Smooth muscle cell (in vitro differentiated cells): Measurements from ENCODE around the gene SLMAP. TPM values are rescaled to one million over a fixed set of nuclear protein-coding genes. Genes with fewer than 3 reads are reported as not detected.

Experiments used
- DNase-seq: peaks from one replicate; lab custom pipeline; 2025; ENCODE audit not compliant: unreplicated experiment; lab: John Stamatoyannopoulos, UW
- H2AFZ ChIP-seq: fragments of 200-600 bp; sonication (generic); 2 replicates; pipeline ENCODE4 v1.6.0; 2016; ENCODE audit warnings: antibody characterized with exemption, low read depth, mild to moderate bottlenecking
- H3F3A ChIP-seq: fragments of 200-600 bp; sonication (generic); 2 replicates; pipeline ENCODE4 v1.6.0; 2017; ENCODE audit warnings: antibody characterized with exemption, low read depth
- H3K27ac ChIP-seq: fragments of 200-600 bp; sonication (generic); 2 replicates; pipeline ENCODE4 v1.5.1; 2016; ENCODE audit warnings: low read depth, mild to moderate bottlenecking
- H3K27me3 ChIP-seq: fragments of 200-600 bp; sonication (generic); 2 replicates; pipeline ENCODE4 v1.6.1; 2016; ENCODE audit warnings: low read depth, mild to moderate bottlenecking
- H3K36me3 ChIP-seq: fragments of 200-600 bp; sonication (generic); 2 replicates; pipeline ENCODE4 v1.5.1; 2016; ENCODE audit warnings: low read depth
- H3K4me1 ChIP-seq: fragments of 200-600 bp; sonication (generic); 2 replicates; pipeline ENCODE4 v1.5.1; 2016; ENCODE audit warnings: low read depth
- H3K4me2 ChIP-seq: fragments of 200-600 bp; sonication (generic); 2 replicates; pipeline ENCODE4 v1.6.0; 2016; ENCODE audit warnings: mild to moderate bottlenecking
- H3K4me3 ChIP-seq: fragments of 200-600 bp; sonication (generic); 2 replicates; pipeline ENCODE4 v1.5.1; 2016; ENCODE audit warnings: mild to moderate bottlenecking
- H3K79me2 ChIP-seq: fragments of 200-600 bp; sonication (generic); 2 replicates; pipeline ENCODE4 v1.6.0; 2016; ENCODE audit warnings: low read depth, mild to moderate bottlenecking
- H3K9ac ChIP-seq: fragments of 200-600 bp; sonication (generic); 2 replicates; pipeline ENCODE4 v1.6.0; 2016; ENCODE audit warnings: low read depth
- H3K9me3 ChIP-seq: fragments of 200-600 bp; sonication (generic); replicated peaks from 2 replicates; pipeline ENCODE4 v1.5.1; 2016; ENCODE audit warnings: low read depth
- H4K20me1 ChIP-seq: fragments of 200-600 bp; sonication (generic); 2 replicates; pipeline ENCODE4 v1.6.0; 2016; ENCODE audit warnings: low read depth
- WGBS: methylation state at CpG from one replicate; pipeline ENCODE4 v1.1.7; 2016; ENCODE audit warnings: low lambda C conversion rate; 5-methylcytosine and 5-hydroxymethylcytosine counted together
- polyA plus RNA-seq: library from polyadenylated mRNA; unstranded; fragments of >200 nt; fragmentation: Nextera tagmentation; extraction: Ambion mirVana; gene quantifications from 2 replicates; pipeline ENCODE4 v1.2.1, GENCODE V29; 2016
- total RNA-seq: library from RNA; depleted of rRNA; stranded (reverse); fragments of >200 nt; gene quantifications from 2 replicates; pipeline ENCODE4 v1.2.3, GENCODE V29; 2014
- TF ChIP-seq, protein P1 (sequence below): fragments of 200-600 bp; sonication (generic); IDR thresholded peaks from 2 replicates; pipeline ENCODE4 v1.5.1; 2017; ENCODE audit warnings: borderline replicate concordance, mild to moderate bottlenecking, antibody characterized with exemption; ENCODE audit not compliant: insufficient read depth, poor library complexity, severe bottlenecking

SLMAP gene
- total and polyA plus RNA-seq, 2 experiments from 2014 or later = 19.9 to 42.8 TPM

DNA sequence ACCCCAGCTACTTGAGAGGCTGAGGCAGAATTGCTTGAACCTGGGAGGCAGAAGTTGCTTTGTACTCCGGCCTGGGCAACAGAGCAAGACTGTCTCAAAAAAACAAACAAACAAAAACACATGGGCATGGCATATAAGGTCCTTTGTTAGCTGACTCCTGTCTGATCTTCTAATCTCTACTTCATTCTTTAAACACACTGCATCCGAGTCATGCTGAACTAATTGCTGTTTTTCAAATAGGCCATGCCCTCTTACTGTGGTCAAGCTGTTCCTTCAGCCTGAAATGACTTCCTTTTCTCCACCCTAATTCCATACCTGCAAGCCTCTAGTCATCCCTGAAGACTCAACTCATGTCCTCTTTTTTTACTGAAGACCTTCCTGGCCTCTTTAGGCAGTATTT lies 22.3 kb upstream of the SLMAP start:
- WGBS = 68% methylated on average over 2 of the region's 2 CpGs
- Histone ChIP-seq H3F3A (no peaks in the 10 kb centered on the region), H3K79me2 (no peaks in the 10 kb centered on the region), H3K9ac (no peak overlapping the region), H3K9me3 (no peaks in the 10 kb centered on the region), H3K4me2 (no peak overlapping the region), H3K4me1 (no peaks in the 10 kb centered on the region), H3K4me3 (no peak overlapping the region), H3K36me3 (no peaks in the 10 kb centered on the region), H4K20me1 (no peaks in the 10 kb centered on the region), H3K27ac (no peak overlapping the region), H3K27me3 (no peaks in the 10 kb centered on the region), H2AFZ (no peak overlapping the region)
- TF ChIP-seq, protein P1, sequence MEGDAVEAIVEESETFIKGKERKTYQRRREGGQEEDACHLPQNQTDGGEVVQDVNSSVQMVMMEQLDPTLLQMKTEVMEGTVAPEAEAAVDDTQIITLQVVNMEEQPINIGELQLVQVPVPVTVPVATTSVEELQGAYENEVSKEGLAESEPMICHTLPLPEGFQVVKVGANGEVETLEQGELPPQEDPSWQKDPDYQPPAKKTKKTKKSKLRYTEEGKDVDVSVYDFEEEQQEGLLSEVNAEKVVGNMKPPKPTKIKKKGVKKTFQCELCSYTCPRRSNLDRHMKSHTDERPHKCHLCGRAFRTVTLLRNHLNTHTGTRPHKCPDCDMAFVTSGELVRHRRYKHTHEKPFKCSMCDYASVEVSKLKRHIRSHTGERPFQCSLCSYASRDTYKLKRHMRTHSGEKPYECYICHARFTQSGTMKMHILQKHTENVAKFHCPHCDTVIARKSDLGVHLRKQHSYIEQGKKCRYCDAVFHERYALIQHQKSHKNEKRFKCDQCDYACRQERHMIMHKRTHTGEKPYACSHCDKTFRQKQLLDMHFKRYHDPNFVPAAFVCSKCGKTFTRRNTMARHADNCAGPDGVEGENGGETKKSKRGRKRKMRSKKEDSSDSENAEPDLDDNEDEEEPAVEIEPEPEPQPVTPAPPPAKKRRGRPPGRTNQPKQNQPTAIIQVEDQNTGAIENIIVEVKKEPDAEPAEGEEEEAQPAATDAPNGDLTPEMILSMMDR = no peak
- no peak for DNase-seq

DNA sequence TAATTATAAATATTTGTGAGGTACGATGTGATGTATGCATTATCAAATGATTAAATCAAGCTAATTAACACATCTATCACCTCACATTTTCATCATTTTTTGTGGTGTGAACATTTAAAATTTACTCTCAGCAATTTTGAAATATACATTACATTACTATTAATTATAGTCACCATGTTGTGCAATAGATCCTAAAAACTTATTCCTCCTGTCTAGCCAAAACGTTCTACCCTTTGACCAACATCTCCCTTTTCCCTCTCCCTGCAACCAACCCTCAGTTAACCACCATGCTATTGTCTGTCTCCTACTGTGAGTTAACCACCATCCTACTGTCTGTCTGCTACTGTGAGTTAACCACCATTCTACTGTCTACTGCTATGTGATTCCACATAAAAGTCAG lies 20.7 kb upstream of the SLMAP start:
- no peaks in the 10 kb centered on the region for H3K4me1 ChIP-seq
- TF ChIP-seq, protein P1 = no peak
- 74% methylated on average over 2 of the region's 2 CpGs for WGBS

DNA sequence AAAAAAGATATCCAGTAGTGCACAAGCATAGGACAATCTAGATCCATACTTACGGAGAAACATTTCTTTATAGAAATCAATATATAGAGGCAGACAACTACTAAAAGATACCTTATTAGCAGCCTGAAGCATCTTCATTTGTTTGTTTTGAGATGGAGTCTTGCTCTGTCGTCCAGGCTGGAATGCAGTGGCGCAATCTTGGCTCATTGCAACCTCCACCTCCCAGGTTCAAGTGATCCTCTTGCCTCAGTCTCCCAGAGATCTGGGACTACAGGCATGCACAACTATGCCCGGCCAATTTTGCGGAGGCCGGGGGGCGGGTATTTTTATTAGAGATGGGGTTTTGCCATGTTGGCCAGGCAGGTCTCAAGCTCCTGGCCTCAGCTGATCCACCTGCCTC lies 18.3 kb upstream of the SLMAP start:
- Histone ChIP-seq H3K27me3 (no peaks in the 10 kb centered on the region), H3K4me2 (no peak overlapping the region), H2AFZ (no peak overlapping the region), H3K4me3 (no peak overlapping the region), H3K9me3 (no peaks in the 10 kb centered on the region), H3K27ac (no peak overlapping the region), H3K79me2 (no peaks in the 10 kb centered on the region), H4K20me1 (no peaks in the 10 kb centered on the region), H3K9ac (no peak overlapping the region), H3F3A (no peaks in the 10 kb centered on the region), H3K4me1 (no peaks in the 10 kb centered on the region), H3K36me3 (no peaks in the 10 kb centered on the region)
- WGBS = 84% methylated on average over 7 of the region's 7 CpGs
- TF ChIP-seq, protein P1 = no peak
- no peak for DNase-seq

More for the DNA sequence above, 20.7 kb upstream of the SLMAP start:
- Histone ChIP-seq H2AFZ (no peak overlapping the region), H3K9ac (no peak overlapping the region), H3K4me2 (no peak overlapping the region), H3K9me3 (no peaks in the 10 kb centered on the region), H3F3A (no peaks in the 10 kb centered on the region), H3K27ac (no peak overlapping the region), H3K79me2 (no peaks in the 10 kb centered on the region), H3K4me3 (no peak overlapping the region), H3K27me3 (no peaks in the 10 kb centered on the region), H4K20me1 (no peaks in the 10 kb centered on the region), H3K36me3 (no peaks in the 10 kb centered on the region)
- DNase-seq = no peak

DNA sequence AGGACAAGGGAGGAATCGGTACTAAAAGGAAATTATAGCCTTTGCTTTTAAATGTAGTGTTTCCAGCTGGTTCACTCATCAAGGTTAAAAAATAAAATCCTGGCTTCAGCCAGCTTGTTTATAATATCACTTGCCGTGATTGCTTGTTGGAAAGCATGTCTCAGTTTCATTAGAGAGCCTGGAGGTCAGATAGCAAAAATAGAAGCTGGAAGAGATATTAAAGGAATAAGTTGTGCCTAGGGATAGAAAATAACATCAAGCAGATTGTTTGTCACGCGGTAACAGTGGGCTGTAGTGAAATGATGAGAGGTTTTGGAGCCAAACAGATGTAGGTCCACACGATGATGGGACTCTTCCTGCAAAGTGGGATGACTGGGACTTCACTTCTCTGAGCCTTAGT lies 17.7 kb upstream of the SLMAP start:
- H3K36me3 ChIP-seq = no peaks in the 10 kb centered on the region
- WGBS = 88% methylated on average over 5 of the region's 5 CpGs
- H3K27ac ChIP-seq = no peak overlapping the region
- H2AFZ ChIP-seq = no peak overlapping the region
- DNase-seq = no peak
- H3K79me2 ChIP-seq = no peaks in the 10 kb centered on the region
- no peak overlapping the region for H3K4me2 ChIP-seq
- H3K9me3 ChIP-seq = no peaks in the 10 kb centered on the region
- no peak overlapping the region for H3K4me3 ChIP-seq
- no peak overlapping the region for H3K9ac ChIP-seq
- H3F3A ChIP-seq = no peaks in the 10 kb centered on the region
- no peaks in the 10 kb centered on the region for H3K4me1 ChIP-seq
- no peaks in the 10 kb centered on the region for H3K27me3 ChIP-seq
- no peaks in the 10 kb centered on the region for H4K20me1 ChIP-seq
- TF ChIP-seq, protein P1 = no peak
